ENCODE results near the gene BLM.

GRCh38 chr15:90840954-90841353, 123.8 kb downstream of the BLM start:
- TF ChIP-seq POLR2A (IDR thresholded peaks at IDR 0.05; ENCODE audit: low read depth, low read length) (no peak), CEBPB (IDR thresholded peaks at IDR 0.05; ENCODE audit: low read depth, low read length) (no peak), CTCF (conservative IDR thresholded peaks at IDR 0.05; ENCODE audit: low read depth, low read length) (no peak), MXI1 (IDR thresholded peaks at IDR 0.05; ENCODE audit: borderline replicate concordance, low read depth, low read length) (no peak), MAZ (IDR thresholded peaks at IDR 0.05; ENCODE audit: borderline replicate concordance, low read depth, low read length) (no peak), SMC3 (IDR thresholded peaks at IDR 0.05; ENCODE audit: low read depth, low read length) (no peak)
